GM20431 (cell line): ENCODE results near the gene FAM222A.

Experiments used
- in situ Hi-C: fragments of 300-500 bp; cut with MseI, MboI; formaldehyde crosslinking; loops from one replicate; pipeline ENCODE4 v1.15.0; 2020; ENCODE audit warnings: low sequenced_read_pairs; ENCODE audit not compliant: unreplicated experiment

Gene FAM222A

GRCh38 chr12:109815757-109816617 is 102.4 kb downstream of the FAM222A start:
- in situ Hi-C loops, result no loop called here

GRCh38 chr12:109816870-109817269 is 103.2 kb downstream of the FAM222A start:
- in situ Hi-C loops, result no loop called here

- in situ Hi-C loops, result no loop called here
Observed at GRCh38 chr12:109817627-109818231, 104.1 kb downstream of the FAM222A start.

- in situ Hi-C loops, result no loop called here
Observed at GRCh38 chr12:109818253-109818652, 104.6 kb downstream of the FAM222A start.

GRCh38 chr12:109818905-109819500 is 105.4 kb downstream of the FAM222A start:
- in situ Hi-C loops, result no loop called here
